ENCODE data around the gene CLTB. TPM values are rescaled to one million over a fixed set of nuclear protein-coding genes. Genes with fewer than 3 reads are reported as not detected.

The CLTB gene
- total and polyA plus RNA-seq, 2 donors (not counting 1 experiment from before 2014, with no cell fraction given): 29.9 to 41.7 TPM

GRCh38 chr5:176420086-176420485 is 3.7 kb upstream of the CLTB start:
- Histone ChIP-seq H3K27ac (ENCODE audit: low read length in 2 of 2) (no peak overlapping the region), H3K9me3 (ENCODE audit: control extremely low read depth in 1 of 3, control insufficient read depth in 2 of 3, insufficient read depth in 1 of 3, low read length in 2 of 3) (no peaks in the 10 kb centered on the region), H3K36me3 (replicated peaks in 1 of 2; ENCODE audit: control extremely low read depth in 1 of 2, control insufficient read depth in 1 of 2, extremely low read depth in 1 of 2, insufficient read depth in 2 of 2, low read length in 1 of 2) (no peaks in the 10 kb centered on the region), H3K4me3 (ENCODE audit: control extremely low read depth in 1 of 5, extremely low read depth in 1 of 5, insufficient read depth in 1 of 5, low read depth in 2 of 5, low read length in 4 of 5) (no peak overlapping the region), H3K9ac (ENCODE audit: low read length) (no peak overlapping the region), H3K4me1 (ENCODE audit: control insufficient read depth in 2 of 2, insufficient read depth in 2 of 2, low read length in 2 of 2) (peaks cover 14 to 17% of the 10 kb centered on the region in 2 donors), H2AFZ (ENCODE audit: insufficient read depth, low read depth, low read length, poor library complexity, severe bottlenecking) (no peak overlapping the region), H3K79me2 (ENCODE audit: control insufficient read depth, insufficient read depth, low read length) (peaks cover 24% of the 10 kb centered on the region), H3K4me2 (replicated peaks; ENCODE audit: low read depth, low read length, poor library complexity, severe bottlenecking) (no peak overlapping the region), H4K20me1 (ENCODE audit: control insufficient read depth, insufficient read depth, low read length, poor library complexity, severe bottlenecking) (no peaks in the 10 kb centered on the region), H3K27me3 (replicated peaks in 1 of 4; ENCODE audit: control extremely low read depth in 1 of 4, control insufficient read depth in 3 of 4, insufficient read depth in 4 of 4, low read length in 3 of 4) (no peaks in the 10 kb centered on the region)
- DNase-seq (no peak), ATAC-seq (ENCODE audit: low read depth) (no peak)
- no peak for TF ChIP-seq CTCF (IDR thresholded peaks at IDR 0.05)
- TF ChIP-seq EZH2 (IDR thresholded peaks at IDR 0.05; ENCODE audit: borderline replicate concordance, insufficient read depth, low read depth, low read length, poor library complexity, severe bottlenecking): no peak
- Mint-ChIP-seq H3K4me1 (peaks cover 14% of the 10 kb centered on the region), H3K27ac (no peak overlapping the region), H3K4me3 (no peak overlapping the region), H3K9me3 (ENCODE audit: insufficient read depth) (no peaks in the 10 kb centered on the region), H3K27me3 (peaks cover 15% of the 10 kb centered on the region)
- ChIA-PET CTCF (no interaction called here), POLR2A (interaction anchor here (0.5 kb wide), 1 partner anchor 117 kb away, joined by 3 read pairs; the partner anchor contains the start of gene RNF44)
- 92% methylated on average over 3 of the region's 5 CpGs for WGBS (ENCODE audit: insufficient coverage)
- intact Hi-C loops (cut with micrococcal nuclease): no loop called here

- no peak for DNase-seq
- POLR2A ChIA-PET: no interaction called here
- Mint-ChIP-seq H3K27ac (no peak overlapping the region), H3K9me3 (ENCODE audit: insufficient read depth) (no peaks in the 10 kb centered on the region), H3K4me1 (peaks cover 21% of the 10 kb centered on the region), H3K4me3 (no peak overlapping the region), H3K27me3 (peaks cover 14% of the 10 kb centered on the region)
- no peaks in the 10 kb centered on the region for H4K20me1 ChIP-seq (ENCODE audit: control insufficient read depth, insufficient read depth, low read length, poor library complexity, severe bottlenecking)
- no peak overlapping the region for H2AFZ ChIP-seq (ENCODE audit: insufficient read depth, low read depth, low read length, poor library complexity, severe bottlenecking)
- H3K36me3 ChIP-seq (replicated peaks in 1 of 2; ENCODE audit: control extremely low read depth in 1 of 2, control insufficient read depth in 1 of 2, extremely low read depth in 1 of 2, insufficient read depth in 2 of 2, low read length in 1 of 2): no peaks in the 10 kb centered on the region
- no peak overlapping the region for H3K4me2 ChIP-seq (replicated peaks; ENCODE audit: low read depth, low read length, poor library complexity, severe bottlenecking)
- H3K9ac ChIP-seq (ENCODE audit: low read length): no peak overlapping the region
- H3K79me2 ChIP-seq (ENCODE audit: control insufficient read depth, insufficient read depth, low read length): peaks cover 24% of the 10 kb centered on the region
- intact Hi-C loops (cut with micrococcal nuclease): loop anchor here (5.0 kb wide), 1 partner anchor 56 kb away; the partner anchor contains the start of gene KIAA1191
- ATAC-seq (ENCODE audit: low read depth): no peak
- TF ChIP-seq EZH2 (IDR thresholded peaks at IDR 0.05; ENCODE audit: borderline replicate concordance, insufficient read depth, low read depth, low read length, poor library complexity, severe bottlenecking) (no peak), CTCF (IDR thresholded peaks at IDR 0.05) (no peak)
- H3K4me3 ChIP-seq (ENCODE audit: control extremely low read depth in 1 of 5, extremely low read depth in 1 of 5, insufficient read depth in 1 of 5, low read depth in 2 of 5, low read length in 4 of 5): no peak overlapping the region
- CTCF ChIA-PET: interaction anchor here (0.5 to 3.6 kb wide), 8 partner anchors 10 to 186 kb away, joined by 3 to 29 read pairs (median 10); partner anchors contain the start of gene FAF2
- H3K27ac ChIP-seq (ENCODE audit: low read length in 2 of 2): no peak overlapping the region
- H3K9me3 ChIP-seq (ENCODE audit: control extremely low read depth in 1 of 3, control insufficient read depth in 2 of 3, insufficient read depth in 1 of 3, low read length in 2 of 3): no peaks in the 10 kb centered on the region
- no peaks in the 10 kb centered on the region for H3K27me3 ChIP-seq (replicated peaks in 1 of 4; ENCODE audit: control extremely low read depth in 1 of 4, control insufficient read depth in 3 of 4, insufficient read depth in 4 of 4, low read length in 3 of 4)
- H3K4me1 ChIP-seq (ENCODE audit: control insufficient read depth in 2 of 2, insufficient read depth in 2 of 2, low read length in 2 of 2): peaks cover 14 to 19% of the 10 kb centered on the region in 2 donors
- 97% methylated on average over 6 of the region's 9 CpGs for WGBS (ENCODE audit: insufficient coverage)
Measured at GRCh38 chr5:176418251-176418650, 1.9 kb upstream of the CLTB start.

Data from B cell (primary cell).